GM21381 (cell line): ENCODE measurements around the gene CCNT2.
"Not testable (repeated sequence)": the region's sequence is repeated elsewhere in the genome, so short reads cannot be mapped to it uniquely, and the experiment has no call there.

ENCODE experiments used
- ATAC-seq: cut with Tn5 transposase; IDR thresholded peaks from one replicate; pipeline ENCODE4 v1.9.1; 2021; ENCODE audit warnings: mild to moderate bottlenecking, moderate library complexity; ENCODE audit not compliant: unreplicated experiment

The CCNT2 gene

GRCh38 chr2:134917888-134918525 is 615 bp upstream of the CCNT2 start:
- peak; percentile 77 for ATAC-seq

GRCh38 chr2:134919341-134920210 is 954 bp downstream of the CCNT2 start:
- peak; percentile 2 for ATAC-seq

GRCh38 chr2:134924912-134925311 is 6.3 kb downstream of the CCNT2 start:
- no peak for ATAC-seq

GRCh38 chr2:134926231-134926931 is 7.8 kb downstream of the CCNT2 start:
- no peak for ATAC-seq

GRCh38 chr2:134927195-134927594 is 8.6 kb downstream of the CCNT2 start:
- ATAC-seq: no peak

GRCh38 chr2:134932864-134933526 is 14.4 kb downstream of the CCNT2 start:
- ATAC-seq: no peak

GRCh38 chr2:134933732-134934131 is 15.1 kb downstream of the CCNT2 start:
- no peak for ATAC-seq

GRCh38 chr2:134934150-134934549 is 15.5 kb downstream of the CCNT2 start:
- ATAC-seq: no peak

- ATAC-seq: no peak
Observed at GRCh38 chr2:134934641-134935040, 16.0 kb downstream of the CCNT2 start.

- ATAC-seq: no peak
Observed at GRCh38 chr2:134936691-134937090, 18.1 kb downstream of the CCNT2 start.

- ATAC-seq: peak; percentile 74
Observed at GRCh38 chr2:134943540-134943939, 24.9 kb downstream of the CCNT2 start.

- no peak for ATAC-seq
Observed at GRCh38 chr2:134944975-134945374, 26.4 kb downstream of the CCNT2 start.

GRCh38 chr2:134946073-134946472 is 27.5 kb downstream of the CCNT2 start:
- ATAC-seq: no peak

- ATAC-seq: no peak
Observed at GRCh38 chr2:134949981-134950708, 31.5 kb downstream of the CCNT2 start.

GRCh38 chr2:134950886-134951285 is 32.3 kb downstream of the CCNT2 start:
- no peak for ATAC-seq

- no peak for ATAC-seq
Observed at GRCh38 chr2:134952608-134953007, 34.0 kb downstream of the CCNT2 start.

- ATAC-seq: no peak
Observed at GRCh38 chr2:134954065-134954464, 35.4 kb downstream of the CCNT2 start.

GRCh38 chr2:134955744-134956143 is 37.1 kb downstream of the CCNT2 start:
- no peak for ATAC-seq

GRCh38 chr2:134957477-134957876 is 38.9 kb downstream of the CCNT2 start:
- no peak for ATAC-seq

GRCh38 chr2:134967166-134967565 is 48.5 kb downstream of the CCNT2 start:
- ATAC-seq: not testable (repeated sequence)
